ENCODE data around the gene ARL5B.
"Not testable (repeated sequence)": the region's sequence is repeated elsewhere in the genome, so short reads cannot be mapped to it uniquely, and the experiment has no call there.

GRCh38 chr10:18627452-18628018, 31.7 kb upstream of the ARL5B start:
- not testable (repeated sequence) for TF ChIP-seq CTCF (IDR thresholded peaks at IDR 0.05); POLR2A (IDR thresholded peaks at IDR 0.05; ENCODE audit: low read depth)
- peak; percentile 31 to 41 for TF ChIP-seq POLR2AphosphoS5 (IDR thresholded peaks at IDR 0.05)
